Esophagus squamous epithelium (tissue), 4 donors: ENCODE measurements around the gene ARL6.

Source experiments
- POLR2A ChIP-seq, 4 donors: fragments of 450-650 bp; IDR thresholded peaks; one replicate each; pipeline ENCODE4 v1.6.1; 2017; ENCODE audit warnings: antibody characterized with exemption in 4 of 4, mild to moderate bottlenecking in 4 of 4, moderate library complexity in 3 of 4
- TF ChIP-seq, protein P1 (sequence below), 6 experiments: fragments of 450-650 bp in 4 of 6; fragments of 200-600 bp in 2 of 6; sonication (generic) in 2 of 6; IDR thresholded peaks; one replicate each; pipeline ENCODE4 v1.5.1; 2016 to 2019; ENCODE audit warnings: antibody characterized with exemption in 6 of 6, mild to moderate bottlenecking in 4 of 6, moderate library complexity in 4 of 6

GRCh38 chr3:97841304-97841703 lies 76.7 kb downstream of the ARL6 start:
- TF ChIP-seq, protein P1, sequence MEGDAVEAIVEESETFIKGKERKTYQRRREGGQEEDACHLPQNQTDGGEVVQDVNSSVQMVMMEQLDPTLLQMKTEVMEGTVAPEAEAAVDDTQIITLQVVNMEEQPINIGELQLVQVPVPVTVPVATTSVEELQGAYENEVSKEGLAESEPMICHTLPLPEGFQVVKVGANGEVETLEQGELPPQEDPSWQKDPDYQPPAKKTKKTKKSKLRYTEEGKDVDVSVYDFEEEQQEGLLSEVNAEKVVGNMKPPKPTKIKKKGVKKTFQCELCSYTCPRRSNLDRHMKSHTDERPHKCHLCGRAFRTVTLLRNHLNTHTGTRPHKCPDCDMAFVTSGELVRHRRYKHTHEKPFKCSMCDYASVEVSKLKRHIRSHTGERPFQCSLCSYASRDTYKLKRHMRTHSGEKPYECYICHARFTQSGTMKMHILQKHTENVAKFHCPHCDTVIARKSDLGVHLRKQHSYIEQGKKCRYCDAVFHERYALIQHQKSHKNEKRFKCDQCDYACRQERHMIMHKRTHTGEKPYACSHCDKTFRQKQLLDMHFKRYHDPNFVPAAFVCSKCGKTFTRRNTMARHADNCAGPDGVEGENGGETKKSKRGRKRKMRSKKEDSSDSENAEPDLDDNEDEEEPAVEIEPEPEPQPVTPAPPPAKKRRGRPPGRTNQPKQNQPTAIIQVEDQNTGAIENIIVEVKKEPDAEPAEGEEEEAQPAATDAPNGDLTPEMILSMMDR (IDR thresholded peaks at IDR 0.05): no peak
- TF ChIP-seq POLR2A (IDR thresholded peaks at IDR 0.05): no peak
